B cell (primary cell): Measurements from ENCODE around the gene ZCCHC24. TPM values are rescaled to one million over a fixed set of nuclear protein-coding genes. Genes with fewer than 3 reads are reported as not detected.

Experiments
- ATAC-seq: fragments of 200-7000 bp; cut with Tn5 transposase; one replicate; pipeline ENCODE4 v1.10.0; 2021; ENCODE audit warnings: low read depth, mild to moderate bottlenecking, moderate number of reproducible peaks, moderate library complexity
- CTCF ChIA-PET: fragments of 350-600 bp; sonication (Branson Sonifier 250); formaldehyde crosslinking; loops from one replicate; lab custom pipeline; 2021; ENCODE audit warnings: antibody characterized with exemption, inconsistent platforms; lab: Charles Lee
- POLR2A ChIA-PET: fragments of 350-600 bp; sonication (Branson Sonifier 250); formaldehyde crosslinking; loops from one replicate; lab custom pipeline; 2021; ENCODE audit warnings: antibody characterized with exemption; lab: Charles Lee
- DNase-seq: peaks from one replicate; pipeline ENCODE4 v3.0.0; 2013
- H2AFZ ChIP-seq: 2 replicates; pipeline ENCODE4 v1.6.1; 2012; ENCODE audit warnings: mild to moderate bottlenecking, low read depth, low read length; ENCODE audit not compliant: insufficient read depth, poor library complexity, severe bottlenecking
- H3K27ac ChIP-seq, 2 donors: 1 replicate in 1 of 2; 2 replicates in 1 of 2; pipeline ENCODE4 v1.5.1; 2012 to 2013; ENCODE audit warnings: low read length in 2 of 2, mild to moderate bottlenecking in 2 of 2, moderate library complexity in 1 of 2
- H3K27me3 ChIP-seq, 4 experiments: fragments of 200-600 bp in 1 of 4; sonication (generic) in 1 of 4; replicated peaks in 1 of 4; 1 replicate in 2 of 4; 2 replicates in 2 of 4; pipeline versions ENCODE4 v1.6.1 to v1.7.0; 2013 to 2016; ENCODE audit warnings: low read length in 3 of 4, mild to moderate bottlenecking in 2 of 4, mixed read lengths in 1 of 4, moderate library complexity in 1 of 4; ENCODE audit not compliant: insufficient read depth in 4 of 4, control insufficient read depth in 3 of 4; ENCODE audit errors: control extremely low read depth in 1 of 4
- H3K36me3 ChIP-seq, 2 experiments: replicated peaks in 1 of 2; 1 replicate in 1 of 2; 2 replicates in 1 of 2; pipeline versions ENCODE4 v1.6.1 to v1.7.1; 2013; ENCODE audit warnings: low read length in 1 of 2; ENCODE audit not compliant: insufficient read depth in 2 of 2, control insufficient read depth in 1 of 2; ENCODE audit errors: control extremely low read depth in 1 of 2, extremely low read depth in 1 of 2
- H3K4me1 ChIP-seq, 2 donors: fragments of 200-600 bp in 1 of 2; sonication (generic) in 1 of 2; 1 replicate in 1 of 2; 2 replicates in 1 of 2; pipeline versions ENCODE4 v1.5.1 to v1.6.1; 2013 to 2017; ENCODE audit warnings: low read length in 2 of 2; ENCODE audit not compliant: control insufficient read depth in 2 of 2, insufficient read depth in 2 of 2
- H3K4me2 ChIP-seq: replicated peaks from 2 replicates; pipeline ENCODE3; 2012; ENCODE audit warnings: mild to moderate bottlenecking, low read depth, low read length; ENCODE audit not compliant: poor library complexity, severe bottlenecking
- H3K4me3 ChIP-seq, 5 experiments: fragments of 200-600 bp in 1 of 5; sonication (generic) in 1 of 5; 1 replicate in 3 of 5; 2 replicates in 2 of 5; pipeline versions ENCODE4 v1.5.1 to v1.7.0; 2011 to 2016; ENCODE audit warnings: low read length in 4 of 5, mild to moderate bottlenecking in 4 of 5, low read depth in 2 of 5, control low read depth in 1 of 5, moderate library complexity in 1 of 5; ENCODE audit not compliant: insufficient read depth in 1 of 5; ENCODE audit errors: control extremely low read depth in 1 of 5, extremely low read depth in 1 of 5
- H3K79me2 ChIP-seq: fragments of 200-600 bp; sonication (generic); one replicate; pipeline ENCODE4 v1.6.0; 2016; ENCODE audit warnings: low read length; ENCODE audit not compliant: control insufficient read depth, insufficient read depth
- H3K9ac ChIP-seq: fragments of 200-600 bp; sonication (generic); 2 replicates; pipeline ENCODE4 v1.6.1; 2017; ENCODE audit warnings: mild to moderate bottlenecking, low read length, moderate library complexity
- H3K9me3 ChIP-seq, 3 donors: one replicate each; pipeline versions ENCODE4 v1.6.1 to v1.7.1; 2013; ENCODE audit warnings: low read length in 2 of 3; ENCODE audit not compliant: control insufficient read depth in 2 of 3, insufficient read depth in 1 of 3; ENCODE audit errors: control extremely low read depth in 1 of 3
- H4K20me1 ChIP-seq: 2 replicates; pipeline ENCODE4 v1.6.0; 2012; ENCODE audit warnings: mild to moderate bottlenecking, low read length; ENCODE audit not compliant: insufficient read depth, control insufficient read depth, poor library complexity, severe bottlenecking
- H3K27ac Mint-ChIP-seq: one replicate; pipeline ENCODE4 v1.8.0; 2021; ENCODE audit warnings: mixed read lengths
- H3K27me3 Mint-ChIP-seq: one replicate; pipeline ENCODE4 v1.8.0; 2021; ENCODE audit warnings: mixed read lengths
- H3K4me1 Mint-ChIP-seq: one replicate; pipeline ENCODE4 v1.8.0; 2021; ENCODE audit warnings: mixed read lengths
- H3K4me3 Mint-ChIP-seq: one replicate; pipeline ENCODE4 v1.8.0; 2021; ENCODE audit warnings: mixed read lengths
- H3K9me3 Mint-ChIP-seq: one replicate; pipeline ENCODE4 v1.8.0; 2022; ENCODE audit warnings: mixed read lengths; ENCODE audit not compliant: insufficient read depth
- EZH2 ChIP-seq: IDR thresholded peaks from 2 replicates; pipeline ENCODE4 v1.6.1; 2012; ENCODE audit warnings: borderline replicate concordance, low read depth, mild to moderate bottlenecking, moderate library complexity, low read length; ENCODE audit not compliant: insufficient read depth, poor library complexity, severe bottlenecking
- WGBS: methylation state at CpG from one replicate; pipeline ENCODE4 v1.1.5; 2013; ENCODE audit warnings: missing lambda C conversion rate; ENCODE audit not compliant: insufficient coverage; 5-methylcytosine and 5-hydroxymethylcytosine counted together
- intact Hi-C: fragments of 100-400 bp; cut with micrococcal nuclease; formaldehyde crosslinking; loops from one replicate; pipeline ENCODE4 v1.10.0; 2022
- polyA plus RNA-seq: library from polyadenylated mRNA; depleted of rRNA; stranded (reverse); fragments of >200 nt; gene quantifications from 2 replicates; pipeline ENCODE4 v1.2.3, GENCODE V29; 2012
- total RNA-seq, 2 donors: library from RNA; stranded (reverse); fragments of 120-200 nt in 1 of 2; gene quantifications; 1 replicate in 1 of 2; 2 replicates in 1 of 2; pipeline versions ENCODE4 v1.2.3 to v1.2.4, GENCODE V29; 2013 to 2022
- TF ChIP-seq, protein P1 (sequence below): fragments of 200-600 bp; IDR thresholded peaks from one replicate; pipeline ENCODE4 v1.8.0; 2022; ENCODE audit warnings: antibody characterized with exemption, mild to moderate bottlenecking

The ZCCHC24 gene
- total and polyA plus RNA-seq, 2 donors (not counting 1 experiment from before 2014, with no cell fraction given) = 0.34 to 2.3 TPM

DNA sequence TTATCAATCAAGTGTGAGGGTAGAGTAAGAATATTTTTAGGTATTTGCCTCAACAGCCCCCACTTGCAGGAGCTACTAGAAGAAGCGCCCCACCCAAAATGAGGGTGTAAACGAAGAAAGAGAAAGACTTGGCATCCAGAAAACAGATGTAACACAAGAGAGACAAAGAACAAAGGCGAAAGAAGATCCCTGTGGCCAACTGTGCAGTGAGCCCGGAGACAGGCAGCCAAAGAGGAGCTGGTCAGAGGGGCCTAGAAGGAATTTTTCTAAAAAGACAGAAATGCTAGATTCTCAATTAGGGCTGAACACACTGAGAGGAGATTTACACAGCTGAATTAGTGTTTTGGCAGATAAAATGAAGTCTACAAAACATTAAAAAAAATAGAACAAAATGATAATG lies 37.3 kb upstream of the ZCCHC24 start:
- no peak overlapping the region for H3K9ac ChIP-seq
- Mint-ChIP-seq H3K27ac (no peak overlapping the region), H3K9me3 (no peaks in the 10 kb centered on the region), H3K4me1 (no peaks in the 10 kb centered on the region), H3K4me3 (no peak overlapping the region), H3K27me3 (peaks cover 16% of the 10 kb centered on the region)
- TF ChIP-seq, protein P1, sequence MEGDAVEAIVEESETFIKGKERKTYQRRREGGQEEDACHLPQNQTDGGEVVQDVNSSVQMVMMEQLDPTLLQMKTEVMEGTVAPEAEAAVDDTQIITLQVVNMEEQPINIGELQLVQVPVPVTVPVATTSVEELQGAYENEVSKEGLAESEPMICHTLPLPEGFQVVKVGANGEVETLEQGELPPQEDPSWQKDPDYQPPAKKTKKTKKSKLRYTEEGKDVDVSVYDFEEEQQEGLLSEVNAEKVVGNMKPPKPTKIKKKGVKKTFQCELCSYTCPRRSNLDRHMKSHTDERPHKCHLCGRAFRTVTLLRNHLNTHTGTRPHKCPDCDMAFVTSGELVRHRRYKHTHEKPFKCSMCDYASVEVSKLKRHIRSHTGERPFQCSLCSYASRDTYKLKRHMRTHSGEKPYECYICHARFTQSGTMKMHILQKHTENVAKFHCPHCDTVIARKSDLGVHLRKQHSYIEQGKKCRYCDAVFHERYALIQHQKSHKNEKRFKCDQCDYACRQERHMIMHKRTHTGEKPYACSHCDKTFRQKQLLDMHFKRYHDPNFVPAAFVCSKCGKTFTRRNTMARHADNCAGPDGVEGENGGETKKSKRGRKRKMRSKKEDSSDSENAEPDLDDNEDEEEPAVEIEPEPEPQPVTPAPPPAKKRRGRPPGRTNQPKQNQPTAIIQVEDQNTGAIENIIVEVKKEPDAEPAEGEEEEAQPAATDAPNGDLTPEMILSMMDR = no peak
- no peak for TF ChIP-seq EZH2
- H3K36me3 ChIP-seq = no peaks in the 10 kb centered on the region
- peaks cover 0 to 2% (median 1%) of the 10 kb centered on the region in 4 experiments for H3K27me3 ChIP-seq
- intact Hi-C loops = no loop called here
- no peak overlapping the region for H3K27ac ChIP-seq
- DNase-seq (no peak), ATAC-seq (no peak)
- ChIA-PET CTCF (no interaction called here), POLR2A (no interaction called here)
- no peak overlapping the region for H2AFZ ChIP-seq
- H4K20me1 ChIP-seq = no peaks in the 10 kb centered on the region
- no peaks in the 10 kb centered on the region for H3K79me2 ChIP-seq
- no peak overlapping the region for H3K4me3 ChIP-seq
- H3K9me3 ChIP-seq = peaks cover 0 to 2% (median 0%) of the 10 kb centered on the region in 3 donors
- H3K4me2 ChIP-seq = no peak overlapping the region
- H3K4me1 ChIP-seq = no peaks in the 10 kb centered on the region
- 86% methylated on average over 3 of the region's 4 CpGs for WGBS

DNA sequence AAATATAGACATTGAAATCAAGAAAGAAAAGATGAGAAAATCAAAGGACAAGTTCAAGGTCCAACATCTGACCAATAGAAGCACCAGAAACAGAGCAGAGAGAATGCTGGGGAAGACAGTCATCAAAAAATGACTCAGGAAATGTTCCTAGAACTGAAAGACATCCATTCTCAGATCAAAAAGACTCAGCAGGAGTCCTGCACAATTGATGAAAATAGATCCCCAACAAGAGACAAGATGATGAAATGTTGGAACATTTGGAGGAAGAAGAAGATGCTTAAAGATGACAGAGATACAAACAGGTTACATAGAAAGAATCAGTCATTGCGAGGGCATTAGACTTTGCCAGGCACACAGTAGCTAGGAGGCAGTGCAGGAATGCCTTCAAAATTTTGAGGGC lies 36.9 kb upstream of the ZCCHC24 start:
- H3K36me3 ChIP-seq = no peaks in the 10 kb centered on the region
- 80% methylated on average over 1 of the region's 1 CpG for WGBS
- intact Hi-C loops = no loop called here
- Mint-ChIP-seq H3K27ac (no peak overlapping the region), H3K4me1 (no peaks in the 10 kb centered on the region), H3K9me3 (no peaks in the 10 kb centered on the region), H3K4me3 (no peak overlapping the region), H3K27me3 (peaks cover 20% of the 10 kb centered on the region)
- TF ChIP-seq EZH2 = no peak
- TF ChIP-seq, protein P1 = no peak
- H4K20me1 ChIP-seq = no peaks in the 10 kb centered on the region
- DNase-seq (no peak), ATAC-seq (no peak)
- no peak overlapping the region for H3K4me3 ChIP-seq
- peaks cover 0 to 2% (median 0%) of the 10 kb centered on the region in 3 donors for H3K9me3 ChIP-seq
- no peak overlapping the region for H3K4me2 ChIP-seq
- ChIA-PET CTCF (interaction anchor here (1.8 kb wide), 1 partner anchor 14 kb away, joined by 5 read pairs; no protein-coding TSS in a partner anchor), POLR2A (no interaction called here)
- H2AFZ ChIP-seq = no peak overlapping the region
- peaks cover 0 to 6% (median 1%) of the 10 kb centered on the region in 4 experiments for H3K27me3 ChIP-seq
- H3K4me1 ChIP-seq = no peaks in the 10 kb centered on the region
- H3K27ac ChIP-seq = no peak overlapping the region
- no peaks in the 10 kb centered on the region for H3K79me2 ChIP-seq
- no peak overlapping the region for H3K9ac ChIP-seq
